AG04450 (cell line): ENCODE results near the gene THADA. TPM values are rescaled to one million over a fixed set of nuclear protein-coding genes. Genes with fewer than 3 reads are reported as not detected.
A peak's percentile ranks its signal among the peaks of the same experiment; 100 is the strongest.

Experiments
- CTCF ChIA-PET: fragments of 300-600, 350-600 bp; formaldehyde crosslinking; extraction: SDS; loops from one replicate; lab custom pipeline; 2022; ENCODE audit warnings: antibody characterized with exemption, inconsistent platforms; lab: Charles Lee
- POLR2A ChIA-PET: fragments of 350-600 bp; formaldehyde crosslinking; extraction: SDS; loops from one replicate; lab custom pipeline; 2021; ENCODE audit warnings: antibody characterized with exemption, inconsistent platforms; lab: Yijun Ruan, JAX
- DNase-seq: peaks from one replicate; pipeline ENCODE4 v3.0.0-alpha.2; 2011; ENCODE audit warnings: low read depth, low spot score
- H3K27ac ChIP-seq: one replicate; pipeline ENCODE4 v1.5.1; 2012; ENCODE audit warnings: low read depth, low read length, control low read depth
- H3K27me3 ChIP-seq: one replicate; pipeline ENCODE4 v1.6.0; 2012; ENCODE audit warnings: low read length; ENCODE audit not compliant: control insufficient read depth, insufficient read depth
- H3K4me3 ChIP-seq: 2 replicates; pipeline ENCODE4 v1.5.1; 2011; ENCODE audit warnings: mild to moderate bottlenecking, low read depth, low read length, control low read depth
- H3K9me3 ChIP-seq: 2 replicates; pipeline ENCODE4 v1.5.1; 2012; ENCODE audit warnings: low read length; ENCODE audit not compliant: control insufficient read depth, insufficient read depth
- polyA plus RNA-seq: library from polyadenylated mRNA; depleted of rRNA; stranded (reverse); fragments of >200 nt; gene quantifications from 2 replicates; pipeline ENCODE4 v1.2.3, GENCODE V29; 2011
- TF ChIP-seq, protein P1 (sequence below): IDR thresholded peaks from 2 replicates; pipeline ENCODE4 v1.5.1; 2011; ENCODE audit warnings: low read depth, low read length, control low read depth, inconsistent platforms

Gene THADA
- polyA plus RNA-seq, 1 experiment: 15.0 TPM

DNA sequence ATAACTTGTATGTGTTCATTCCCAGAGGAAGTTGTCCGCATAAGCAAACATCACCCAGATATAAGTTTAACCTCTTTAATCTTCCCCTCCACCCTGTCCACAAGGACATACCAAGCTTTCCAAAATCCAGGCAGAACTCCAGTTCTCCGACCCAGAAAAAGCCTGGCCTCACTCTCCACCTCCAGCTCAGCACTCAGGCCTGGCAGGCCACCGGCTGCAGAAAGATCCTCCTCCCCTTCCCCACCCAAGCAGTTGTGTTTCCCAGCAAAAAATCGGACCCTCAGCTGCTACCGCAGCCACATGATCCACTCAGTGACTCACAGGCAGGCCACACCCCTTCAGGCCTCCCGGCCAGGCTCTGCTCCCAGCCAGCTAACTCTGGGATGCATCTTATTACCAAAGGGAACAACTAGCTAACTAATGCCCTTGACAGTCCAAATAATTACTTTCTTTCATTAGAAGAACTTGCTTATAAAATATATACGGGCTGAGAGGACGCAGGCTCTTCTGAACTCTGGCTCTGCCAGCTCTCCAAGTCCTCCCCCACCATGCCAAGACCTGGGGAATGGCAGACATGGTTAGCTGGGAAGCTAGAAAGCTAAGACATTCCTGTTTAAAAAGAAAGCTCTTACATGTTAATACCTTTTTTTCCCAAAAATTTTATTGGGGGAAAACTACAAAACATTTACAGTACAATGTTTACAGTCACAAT, 373.9 kb downstream of the THADA start:
- DNase-seq: peak; percentile 93
- H3K27me3 ChIP-seq: no peaks in the 10 kb centered on the region
- H3K27ac ChIP-seq: peak overlapping the region; percentile 96
- H3K9me3 ChIP-seq: no peaks in the 10 kb centered on the region; the same call in 1 of the 2 replicates
- ChIA-PET CTCF (interaction anchor here (0.5 to 4.2 kb wide), 12 partner anchors 95 to 393 kb away, joined by 3 to 27 read pairs (median 6); no protein-coding TSS in a partner anchor), POLR2A (interaction anchor here (0.7 to 4.3 kb wide), 28 partner anchors 12 to 411 kb away, joined by 3 to 21 read pairs (median 4); no protein-coding TSS in a partner anchor)
- peak overlapping the region; percentile 87 for H3K4me3 ChIP-seq
- TF ChIP-seq, protein P1, sequence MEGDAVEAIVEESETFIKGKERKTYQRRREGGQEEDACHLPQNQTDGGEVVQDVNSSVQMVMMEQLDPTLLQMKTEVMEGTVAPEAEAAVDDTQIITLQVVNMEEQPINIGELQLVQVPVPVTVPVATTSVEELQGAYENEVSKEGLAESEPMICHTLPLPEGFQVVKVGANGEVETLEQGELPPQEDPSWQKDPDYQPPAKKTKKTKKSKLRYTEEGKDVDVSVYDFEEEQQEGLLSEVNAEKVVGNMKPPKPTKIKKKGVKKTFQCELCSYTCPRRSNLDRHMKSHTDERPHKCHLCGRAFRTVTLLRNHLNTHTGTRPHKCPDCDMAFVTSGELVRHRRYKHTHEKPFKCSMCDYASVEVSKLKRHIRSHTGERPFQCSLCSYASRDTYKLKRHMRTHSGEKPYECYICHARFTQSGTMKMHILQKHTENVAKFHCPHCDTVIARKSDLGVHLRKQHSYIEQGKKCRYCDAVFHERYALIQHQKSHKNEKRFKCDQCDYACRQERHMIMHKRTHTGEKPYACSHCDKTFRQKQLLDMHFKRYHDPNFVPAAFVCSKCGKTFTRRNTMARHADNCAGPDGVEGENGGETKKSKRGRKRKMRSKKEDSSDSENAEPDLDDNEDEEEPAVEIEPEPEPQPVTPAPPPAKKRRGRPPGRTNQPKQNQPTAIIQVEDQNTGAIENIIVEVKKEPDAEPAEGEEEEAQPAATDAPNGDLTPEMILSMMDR: no peak

DNA sequence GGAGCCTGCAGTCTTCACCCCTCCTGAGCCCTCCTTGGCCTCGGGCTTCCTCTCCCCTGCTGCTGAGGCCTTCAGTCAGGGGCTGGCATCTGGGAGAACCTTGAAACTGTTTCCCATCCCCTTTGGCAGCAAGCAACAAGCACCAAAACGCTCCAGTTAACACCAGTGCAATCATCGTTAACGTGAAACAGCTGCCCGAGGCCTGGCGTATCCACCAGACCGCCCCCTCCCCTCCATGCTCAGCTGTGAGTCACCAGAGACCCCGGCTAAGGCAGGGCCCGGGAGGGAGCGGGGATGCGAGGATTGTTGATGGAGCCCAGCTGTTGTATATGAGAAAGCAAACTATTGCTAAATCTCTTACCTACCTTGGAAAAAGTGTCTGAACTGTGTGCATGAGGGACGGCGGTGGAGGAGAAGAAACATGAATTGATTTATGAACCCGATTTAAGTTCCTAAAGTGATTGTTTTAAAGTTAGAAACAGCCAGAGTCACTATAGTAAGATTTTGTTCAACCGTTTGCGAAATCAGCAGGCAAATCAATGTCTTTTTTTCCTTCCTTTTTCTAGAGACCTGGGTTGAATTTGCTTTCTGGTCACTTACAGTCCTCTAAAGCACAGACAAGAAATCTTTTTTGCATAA, 374.6 kb downstream of the THADA start:
- ChIA-PET POLR2A (interaction anchor here (0.7 to 4.3 kb wide), 31 partner anchors 11 to 411 kb away, joined by 3 to 21 read pairs (median 4); no protein-coding TSS in a partner anchor), CTCF (interaction anchor here (1.0 to 4.2 kb wide), 8 partner anchors 8 to 393 kb away, joined by 3 to 27 read pairs (median 10); no protein-coding TSS in a partner anchor)
- Histone ChIP-seq H3K9me3 (no peaks in the 10 kb centered on the region; the same call in 1 of the 2 replicates), H3K4me3 (peak overlapping the region; percentile 87), H3K27me3 (no peaks in the 10 kb centered on the region), H3K27ac (peak overlapping the region; percentile 96)
- TF ChIP-seq, protein P1: no peak
- DNase-seq: peak; percentile 97

DNA sequence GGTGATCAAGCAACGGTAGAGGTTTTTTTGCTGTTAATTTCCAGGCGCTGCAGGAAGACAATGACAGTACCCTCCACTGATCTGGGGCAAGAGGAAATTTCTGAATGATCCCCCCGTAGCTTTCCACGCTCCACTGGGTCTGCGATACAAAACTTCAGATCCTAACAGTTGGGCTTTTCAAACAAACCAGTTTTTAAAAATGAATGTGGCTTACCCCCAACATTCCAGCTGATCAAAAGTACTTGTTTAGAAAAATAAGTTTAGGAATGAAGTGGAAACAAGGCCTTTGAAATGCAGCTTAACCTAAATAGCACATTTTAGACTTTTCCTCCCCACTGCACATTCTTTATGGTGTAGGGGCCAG, 375.1 kb downstream of the THADA start:
- Histone ChIP-seq H3K4me3 (peak overlapping the region; percentile 87), H3K27ac (peak overlapping the region; percentile 96), H3K9me3 (no peaks in the 10 kb centered on the region; the same call in 1 of the 2 replicates), H3K27me3 (no peaks in the 10 kb centered on the region)
- ChIA-PET POLR2A (interaction anchor here (0.8 to 4.3 kb wide), 18 partner anchors 42 to 376 kb away, joined by 3 to 21 read pairs (median 4); no protein-coding TSS in a partner anchor), CTCF (interaction anchor here (0.7 to 4.2 kb wide), 4 partner anchors 9 to 273 kb away, joined by 3 to 27 read pairs (median 15); no protein-coding TSS in a partner anchor)
- TF ChIP-seq, protein P1: no peak
- DNase-seq: no peak

DNA sequence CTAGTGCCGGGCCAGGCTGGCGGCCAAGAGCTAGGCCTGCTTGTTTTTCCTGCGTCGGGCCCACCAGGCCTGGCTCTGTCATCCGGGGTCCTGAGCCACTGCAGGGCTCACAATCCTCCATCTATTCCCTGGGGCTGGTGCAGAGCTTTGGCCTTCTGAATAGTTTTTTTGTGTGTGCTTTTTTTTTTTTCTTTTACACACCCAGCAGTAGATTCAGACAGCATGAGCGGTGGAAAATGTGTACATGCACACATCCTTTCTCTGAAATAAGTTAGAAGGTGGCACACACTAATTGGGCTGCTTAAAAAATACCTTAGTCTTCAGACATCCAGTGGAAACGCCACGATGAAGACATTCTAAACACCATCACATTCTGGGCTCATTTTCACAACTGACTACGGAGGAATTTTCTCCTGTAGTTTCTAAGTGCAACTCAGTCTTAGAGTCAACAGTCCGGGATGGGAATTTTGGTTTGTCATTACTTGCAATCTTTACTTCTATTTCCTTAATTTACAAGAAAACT, 375.5 kb downstream of the THADA start:
- DNase-seq: no peak
- POLR2A ChIA-PET: interaction anchor here (0.6 to 4.3 kb wide), 16 partner anchors 40 to 375 kb away, joined by 3 to 21 read pairs (median 4); no protein-coding TSS in a partner anchor

More for the DNA sequence above, 375.5 kb downstream of the THADA start:
- CTCF ChIA-PET: interaction anchor here (0.6 to 4.2 kb wide), 5 partner anchors 9 to 391 kb away, joined by 3 to 27 read pairs (median 6); no protein-coding TSS in a partner anchor
- Histone ChIP-seq H3K4me3 (peak overlapping the region; percentile 87), H3K9me3 (no peaks in the 10 kb centered on the region; the same call in 1 of the 2 replicates), H3K27ac (peak overlapping the region; percentile 96), H3K27me3 (no peaks in the 10 kb centered on the region)
- TF ChIP-seq, protein P1: no peak
